A673 (cell line): Measurements from ENCODE around the gene OR51B2.

Experiments
- EZH2 ChIP-seq: fragments of 200-600 bp; sonication (generic); IDR thresholded peaks from 2 replicates; pipeline ENCODE4 v1.6.1; 2017; ENCODE audit warnings: borderline replicate concordance, low read depth, mild to moderate bottlenecking, mixed read lengths, antibody characterized with exemption, low read length; ENCODE audit not compliant: poor library complexity, severe bottlenecking
- TF ChIP-seq, protein P1 (sequence below): fragments of 300-800, 200-600 bp; sonication (generic); conservative IDR thresholded peaks from 2 replicates; pipeline ENCODE4 v1.5.1; 2017; ENCODE audit warnings: low read depth, mild to moderate bottlenecking, antibody characterized with exemption, low read length, moderate library complexity, mixed read lengths

DNA sequence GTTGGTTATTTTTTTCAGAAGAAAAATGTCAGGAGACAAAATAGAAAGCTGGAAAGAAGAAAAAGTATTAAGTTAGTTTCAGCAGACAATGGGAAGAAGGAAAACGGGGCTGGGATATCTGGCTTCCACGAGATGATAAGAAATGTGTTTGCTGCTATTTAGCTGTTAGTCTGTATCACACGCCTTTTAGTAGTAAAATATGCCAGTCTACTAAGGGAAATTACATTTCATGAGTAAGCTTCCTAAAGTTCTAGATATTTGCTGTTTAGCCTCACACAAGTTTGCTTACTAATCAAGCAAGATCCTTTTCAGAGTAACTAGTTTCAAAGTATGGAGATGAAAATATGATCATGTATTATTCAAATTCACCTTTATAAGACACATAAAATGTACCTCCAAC, 23.8 kb downstream of the OR51B2 start:
- TF ChIP-seq, protein P1, sequence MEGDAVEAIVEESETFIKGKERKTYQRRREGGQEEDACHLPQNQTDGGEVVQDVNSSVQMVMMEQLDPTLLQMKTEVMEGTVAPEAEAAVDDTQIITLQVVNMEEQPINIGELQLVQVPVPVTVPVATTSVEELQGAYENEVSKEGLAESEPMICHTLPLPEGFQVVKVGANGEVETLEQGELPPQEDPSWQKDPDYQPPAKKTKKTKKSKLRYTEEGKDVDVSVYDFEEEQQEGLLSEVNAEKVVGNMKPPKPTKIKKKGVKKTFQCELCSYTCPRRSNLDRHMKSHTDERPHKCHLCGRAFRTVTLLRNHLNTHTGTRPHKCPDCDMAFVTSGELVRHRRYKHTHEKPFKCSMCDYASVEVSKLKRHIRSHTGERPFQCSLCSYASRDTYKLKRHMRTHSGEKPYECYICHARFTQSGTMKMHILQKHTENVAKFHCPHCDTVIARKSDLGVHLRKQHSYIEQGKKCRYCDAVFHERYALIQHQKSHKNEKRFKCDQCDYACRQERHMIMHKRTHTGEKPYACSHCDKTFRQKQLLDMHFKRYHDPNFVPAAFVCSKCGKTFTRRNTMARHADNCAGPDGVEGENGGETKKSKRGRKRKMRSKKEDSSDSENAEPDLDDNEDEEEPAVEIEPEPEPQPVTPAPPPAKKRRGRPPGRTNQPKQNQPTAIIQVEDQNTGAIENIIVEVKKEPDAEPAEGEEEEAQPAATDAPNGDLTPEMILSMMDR: no peak
- no peak for TF ChIP-seq EZH2
